ENCODE results near the gene ZEB1. TPM values are rescaled to one million over a fixed set of nuclear protein-coding genes. Genes with fewer than 3 reads are reported as not detected.
"Not testable (repeated sequence)": the region's sequence is repeated elsewhere in the genome, so short reads cannot be mapped to it uniquely, and the experiment has no call there.

Gene ZEB1
- total RNA-seq, 1 donor = 14.0 TPM

DNA sequence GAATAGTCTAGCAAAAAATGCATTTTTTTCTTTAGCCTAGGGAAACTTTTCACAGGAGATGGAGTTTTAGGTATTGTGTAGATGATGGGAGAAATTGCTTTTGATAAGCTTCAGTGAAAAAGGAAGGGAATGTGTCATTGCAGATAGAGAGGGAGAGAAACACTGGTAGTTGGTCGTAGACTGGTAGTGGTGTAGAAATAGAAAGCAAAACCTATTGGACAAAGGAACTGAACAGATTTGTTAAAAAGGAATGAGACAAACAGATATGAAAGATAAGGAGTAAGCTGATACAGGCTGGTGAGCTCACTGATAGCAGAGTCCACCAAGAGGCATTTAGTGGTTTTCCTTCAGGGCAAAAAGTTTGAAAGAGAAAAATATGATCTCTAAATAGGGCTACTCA lies 94.3 kb downstream of the ZEB1 start:
- no peak for DNase-seq (ENCODE audit: low read depth in 2 of 3, low spot score in 2 of 3)

DNA sequence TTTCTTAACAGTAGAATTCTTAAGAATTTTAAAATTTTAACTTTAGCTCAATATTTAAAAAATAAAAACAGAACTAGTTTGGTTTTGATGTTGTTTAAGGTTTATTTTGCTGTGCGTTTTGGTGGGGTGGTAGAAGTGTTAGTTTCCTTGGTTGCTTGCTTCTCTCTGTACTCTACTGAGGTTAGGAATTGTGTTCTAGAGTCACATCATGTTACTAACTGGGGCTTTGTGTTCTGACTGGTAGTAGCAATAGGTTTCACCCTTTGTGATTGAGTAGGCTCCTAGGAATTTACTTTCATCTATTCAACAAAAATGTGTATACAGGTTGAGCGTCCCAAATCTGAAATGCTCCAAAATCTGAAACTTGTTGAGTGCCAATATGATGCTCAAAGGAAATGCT lies 99.5 kb downstream of the ZEB1 start:
- no peak for DNase-seq (ENCODE audit: low read depth in 2 of 3, low spot score in 2 of 3)

DNA sequence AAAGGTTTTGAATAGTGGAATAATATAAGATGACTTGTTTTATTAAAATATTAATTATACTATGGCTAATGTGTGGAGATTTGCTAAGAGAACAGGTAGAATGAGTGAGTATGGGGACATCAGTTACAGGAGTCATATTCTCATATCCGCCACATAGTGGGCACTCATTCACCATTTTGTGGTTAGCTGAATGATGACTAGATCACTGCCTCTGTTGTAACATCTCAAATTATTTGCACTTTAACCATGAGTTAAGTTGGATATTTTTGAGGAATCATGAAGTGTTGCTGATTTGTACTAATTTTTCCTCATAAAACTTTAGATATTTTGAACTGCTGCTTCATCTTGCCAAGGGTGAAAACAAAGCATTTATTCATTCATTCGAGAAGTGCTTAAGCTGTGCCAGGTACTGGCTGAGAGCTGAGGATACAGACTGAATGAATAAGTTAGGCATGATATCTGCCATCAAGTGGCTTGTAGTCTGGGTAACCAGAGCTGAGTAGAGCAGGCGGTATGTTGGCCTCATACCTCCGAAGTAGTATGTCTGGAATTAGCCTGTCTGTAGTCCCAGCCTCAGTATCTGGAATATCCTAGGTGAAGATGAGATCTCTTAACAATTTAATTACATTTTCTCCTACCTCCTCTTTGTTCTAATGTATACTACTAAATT lies 100.5 kb downstream of the ZEB1 start:
- DNase-seq (ENCODE audit: low read depth in 2 of 3, low spot score in 2 of 3) = no peak

DNA sequence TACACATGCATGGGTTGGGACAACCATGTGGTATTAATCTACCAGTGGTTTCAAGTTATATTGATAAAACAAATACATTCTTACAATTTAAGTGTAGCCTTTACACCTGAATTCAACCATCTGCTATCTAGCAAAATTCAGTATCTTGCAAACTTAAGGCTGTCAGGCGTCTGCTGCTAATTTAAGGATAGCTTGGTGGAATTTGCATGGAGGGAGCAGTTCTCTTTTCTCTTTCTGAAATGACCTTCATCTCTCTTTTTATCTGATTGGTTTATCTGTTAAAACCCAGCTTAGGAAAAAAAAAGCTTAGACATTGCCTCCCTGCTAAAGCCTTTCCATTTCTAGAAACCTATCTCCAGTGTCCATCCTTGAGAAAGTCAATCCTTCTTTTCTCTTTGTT lies 102.3 kb downstream of the ZEB1 start:
- DNase-seq (ENCODE audit: low read depth in 2 of 3, low spot score in 2 of 3) = no peak

DNA sequence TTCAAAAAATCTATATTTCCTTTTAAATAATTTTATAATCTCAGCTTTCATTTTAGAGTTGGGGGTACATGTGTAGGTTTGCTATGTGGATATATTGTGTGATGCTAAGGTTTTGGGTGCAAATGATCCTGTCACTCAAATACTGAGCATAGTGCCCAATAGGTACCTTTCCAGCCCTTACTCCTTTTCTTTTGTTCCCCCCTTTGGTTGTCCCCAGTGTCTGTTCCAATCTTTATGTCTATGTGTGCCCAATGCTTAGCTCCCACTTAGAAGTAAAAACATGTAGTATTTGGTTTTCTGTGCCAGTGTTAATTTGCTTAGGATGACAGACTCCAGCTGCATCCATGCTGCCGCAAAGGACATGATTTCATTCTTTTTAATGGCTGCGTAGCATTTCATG lies 103.6 kb downstream of the ZEB1 start:
- DNase-seq (ENCODE audit: low read depth in 2 of 3, low spot score in 2 of 3) = no peak

DNA sequence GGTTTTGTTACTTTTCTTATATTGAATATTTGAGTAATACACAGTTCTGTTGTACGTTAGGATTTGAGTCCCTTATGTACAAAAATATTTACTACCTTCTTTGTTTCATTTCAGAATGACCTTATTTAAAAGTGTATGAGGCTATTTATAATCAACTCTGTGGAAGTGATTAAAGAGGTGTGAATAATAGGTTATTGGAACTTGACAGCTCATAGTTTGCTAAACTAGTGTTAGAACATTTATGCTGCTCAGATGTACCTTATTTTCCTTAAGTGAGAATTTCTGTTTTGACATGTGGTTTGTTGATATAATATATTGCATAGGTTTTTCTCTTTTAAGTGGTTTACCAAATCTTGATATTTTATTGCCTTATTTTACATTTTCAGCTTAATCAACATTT lies 105.5 kb downstream of the ZEB1 start:
- DNase-seq (ENCODE audit: low read depth in 2 of 3, low spot score in 2 of 3) = no peak

DNA sequence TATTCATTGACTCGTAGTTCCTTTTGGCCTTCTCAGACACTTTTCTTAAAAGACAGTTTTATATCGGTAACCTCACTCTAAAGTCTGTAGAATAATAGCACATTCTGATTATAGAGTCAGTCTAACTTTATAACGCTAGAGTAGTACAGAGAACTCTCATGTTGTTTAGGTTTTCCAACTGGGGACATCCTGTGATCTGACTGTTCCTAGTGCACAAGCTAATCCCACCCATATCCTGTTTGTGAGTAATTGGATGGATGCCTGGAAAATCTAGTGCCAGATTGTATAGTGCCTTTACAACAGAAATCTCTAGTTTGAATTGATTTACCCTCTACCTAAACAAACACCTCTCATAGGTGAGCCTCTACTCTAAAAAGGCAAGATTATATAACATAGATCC lies 107.4 kb downstream of the ZEB1 start:
- no peak for DNase-seq (ENCODE audit: low read depth in 2 of 3, low spot score in 2 of 3)

DNA sequence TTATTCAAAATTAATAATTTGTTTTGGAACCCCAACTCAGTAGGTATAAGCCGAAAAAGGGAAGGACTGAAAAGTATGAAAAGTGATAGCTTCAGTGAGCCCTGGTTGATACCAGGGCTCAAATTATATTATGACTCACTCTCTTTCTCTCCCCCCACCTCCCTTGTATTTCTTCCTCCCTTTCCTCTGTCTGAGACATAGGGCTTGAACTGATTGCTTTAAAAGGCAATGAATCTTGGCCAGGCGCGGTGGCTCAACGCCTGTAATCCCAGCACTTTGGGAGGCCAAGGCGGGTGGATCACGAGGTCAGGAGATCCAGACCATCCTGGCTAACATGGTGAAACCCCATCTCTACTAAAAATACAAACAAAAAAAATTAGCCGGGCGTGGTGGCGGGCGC lies 108.3 kb downstream of the ZEB1 start:
- DNase-seq (ENCODE audit: low read depth in 2 of 3, low spot score in 2 of 3) = not testable (repeated sequence)

DNA sequence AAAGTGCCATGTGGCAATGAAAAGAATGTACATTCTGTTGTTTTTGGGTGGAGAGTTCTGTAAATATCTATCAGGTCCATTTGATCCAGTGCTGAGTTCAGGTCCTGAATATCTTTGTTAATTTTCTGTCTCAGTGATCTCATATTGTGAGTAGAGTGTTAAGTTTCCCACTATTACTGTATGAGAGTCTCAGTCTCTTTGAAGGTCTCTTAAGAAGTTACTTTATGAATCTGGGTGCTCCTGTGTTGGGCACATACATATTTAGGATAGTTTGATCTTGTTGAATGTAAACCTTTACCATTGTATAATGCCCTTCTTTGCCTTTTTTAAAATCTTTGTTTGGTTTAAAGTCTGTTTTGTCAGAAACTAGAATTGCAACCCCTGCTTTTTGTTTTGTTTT lies 109.5 kb downstream of the ZEB1 start:
- DNase-seq (ENCODE audit: low read depth in 2 of 3, low spot score in 2 of 3) = not testable (repeated sequence)

DNA sequence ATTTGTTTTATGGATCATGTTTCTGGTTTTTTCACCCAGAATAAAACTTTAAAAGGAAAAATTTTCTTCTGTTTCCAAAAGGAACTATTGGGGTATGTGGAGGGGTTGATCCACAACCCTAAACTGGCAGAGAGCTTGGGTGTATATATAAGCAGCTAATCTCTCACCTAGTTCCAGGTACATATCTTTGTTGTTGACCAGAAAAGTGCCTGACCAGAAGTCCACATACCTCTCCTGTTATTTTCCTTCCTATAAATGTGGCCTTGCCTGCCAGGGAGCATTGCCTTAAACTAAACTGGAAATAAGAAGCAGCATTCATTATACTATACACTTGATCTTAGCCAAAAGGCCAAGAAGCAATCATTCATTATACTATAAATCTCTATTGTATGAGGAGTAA lies 112.0 kb downstream of the ZEB1 start:
- no peak for DNase-seq (ENCODE audit: low read depth in 2 of 3, low spot score in 2 of 3)

DNA sequence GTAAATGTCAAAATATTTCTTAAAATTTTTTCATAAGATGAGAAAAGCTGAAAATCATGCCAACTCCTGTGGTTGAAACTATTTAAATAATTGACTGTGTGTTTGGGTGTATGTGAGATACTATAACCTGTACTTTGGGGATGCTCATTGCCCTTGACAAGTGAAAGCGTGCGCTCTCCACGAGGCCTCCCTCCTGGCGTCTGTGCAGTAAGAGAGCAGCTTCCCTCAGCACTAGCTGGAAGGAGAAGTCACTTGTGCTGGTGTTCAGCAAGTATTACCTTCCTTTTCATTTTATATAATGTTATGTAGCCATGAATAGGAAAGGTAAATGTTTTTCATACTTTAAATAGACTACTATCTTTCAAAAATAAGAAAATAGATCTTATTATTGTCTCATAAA lies 118.9 kb downstream of the ZEB1 start:
- no peak for DNase-seq (ENCODE audit: low read depth in 2 of 3, low spot score in 2 of 3)

DNA sequence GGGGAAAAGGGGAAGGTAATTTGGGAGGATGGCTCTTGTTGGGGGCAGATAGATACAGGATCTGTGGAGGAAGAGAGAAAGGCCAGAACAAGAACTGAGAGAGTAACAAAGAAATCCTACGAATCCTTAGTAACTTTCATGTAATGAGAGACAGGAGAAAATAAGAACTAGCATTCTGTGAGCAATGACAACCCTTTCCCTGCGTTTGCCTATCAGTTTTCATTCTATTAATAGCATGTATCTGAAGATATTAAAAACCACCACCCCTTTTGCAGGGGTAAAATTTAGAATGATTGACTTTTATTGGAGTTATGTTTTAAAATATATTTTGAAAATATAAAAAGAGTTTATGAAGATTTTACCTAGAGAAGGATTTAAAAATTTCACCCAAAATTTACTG lies 132.8 kb downstream of the ZEB1 start:
- DNase-seq (ENCODE audit: low read depth in 2 of 3, low spot score in 2 of 3) = no peak

DNA sequence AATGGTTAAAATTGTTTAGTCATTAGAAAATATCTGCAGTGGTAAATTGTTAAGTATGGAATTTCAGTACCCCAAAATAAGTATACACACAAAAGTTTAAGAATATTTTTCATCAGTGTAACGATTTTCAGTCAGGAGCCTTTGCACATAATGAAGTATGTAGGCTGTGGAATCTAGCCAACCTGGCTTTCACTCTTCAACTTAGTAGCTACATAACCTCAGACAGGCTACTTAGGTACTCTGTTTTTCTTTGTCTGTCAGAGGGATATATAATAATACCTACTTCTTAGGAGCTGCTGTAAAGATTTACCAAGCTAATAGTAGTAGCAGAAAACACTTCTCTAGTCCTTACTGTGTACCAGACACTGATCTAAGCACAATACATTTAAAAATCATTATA lies 137.5 kb downstream of the ZEB1 start:
- no peak for DNase-seq (ENCODE audit: low read depth in 2 of 3, low spot score in 2 of 3)

DNA sequence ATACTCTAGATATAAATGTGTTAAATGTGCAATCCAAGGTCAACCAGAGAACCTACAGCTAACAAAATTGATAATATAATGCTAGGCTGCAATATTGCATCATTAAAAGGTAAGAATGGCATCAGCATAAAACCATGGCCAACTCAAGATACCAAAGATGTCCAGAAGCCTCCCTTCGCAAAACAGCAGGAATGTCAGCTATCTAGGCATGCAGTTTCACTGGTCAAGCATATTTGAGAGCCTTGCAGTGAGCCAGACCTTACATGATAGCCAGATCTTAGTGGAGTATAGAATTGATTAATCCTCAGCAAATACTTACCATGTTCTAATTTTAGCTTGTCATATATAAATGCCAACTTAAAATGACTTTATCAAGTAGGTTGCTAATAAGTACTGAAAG lies 138.8 kb downstream of the ZEB1 start:
- DNase-seq (ENCODE audit: low read depth in 2 of 3, low spot score in 2 of 3) = no peak

DNA sequence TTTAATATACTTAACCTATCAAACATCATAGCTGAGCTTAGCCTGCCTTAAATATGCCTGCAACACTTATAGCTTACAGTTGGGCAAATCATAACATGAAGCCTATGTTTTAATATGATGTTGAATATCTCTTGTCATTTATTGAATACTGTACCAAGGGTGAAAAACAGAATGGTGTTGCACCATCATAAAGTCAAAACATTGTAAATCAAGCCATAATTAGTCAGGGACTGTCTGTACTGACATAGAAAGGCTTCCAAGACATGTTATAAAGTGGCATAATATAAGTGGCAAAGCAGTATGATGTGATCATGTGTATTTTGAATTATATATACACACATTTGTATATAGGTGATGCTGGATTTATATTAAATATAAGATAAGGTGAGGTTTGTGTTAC lies 140.0 kb downstream of the ZEB1 start:
- DNase-seq (ENCODE audit: low read depth in 2 of 3, low spot score in 2 of 3) = no peak

DNA sequence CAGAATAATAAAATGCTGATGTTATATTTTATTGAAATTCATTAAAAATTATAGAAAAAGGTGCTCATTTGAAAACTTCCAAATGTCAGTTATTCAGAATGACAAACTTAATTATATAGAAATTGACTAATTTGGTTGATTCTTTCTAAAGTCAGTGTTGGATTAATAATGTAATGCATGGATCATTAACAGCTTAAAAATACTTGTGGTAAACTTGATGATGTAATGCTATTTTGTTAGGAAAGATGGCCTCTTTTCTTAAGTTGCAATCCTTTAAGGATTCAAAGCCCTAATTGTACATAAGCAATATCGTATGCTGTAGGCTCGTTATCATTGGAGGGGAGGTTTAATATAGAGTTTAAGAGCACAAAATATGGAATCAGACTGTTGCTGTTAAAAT lies 141.2 kb downstream of the ZEB1 start:
- no peak for DNase-seq (ENCODE audit: low read depth in 2 of 3, low spot score in 2 of 3)

DNA sequence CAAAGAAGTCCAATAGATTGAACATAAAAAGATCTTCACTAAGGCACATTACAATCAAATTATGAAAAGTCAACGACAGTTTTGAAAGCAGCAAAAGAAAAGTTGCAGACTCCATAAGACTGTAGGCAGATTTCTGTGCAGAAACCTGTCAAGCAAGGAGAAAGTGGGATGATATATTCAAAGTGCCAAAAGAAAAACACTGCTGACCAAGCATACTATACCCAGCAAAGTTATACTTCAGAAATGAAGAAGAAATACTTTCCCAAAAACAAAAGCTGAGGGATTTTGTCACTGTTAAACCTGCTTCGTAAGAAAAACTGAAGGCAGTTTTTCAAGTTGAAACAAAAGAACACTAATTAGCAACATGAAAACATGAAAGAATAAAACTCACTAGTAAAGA lies 145.5 kb downstream of the ZEB1 start:
- peak in 2 of 3 donors; percentile 5 to 67 for DNase-seq (ENCODE audit: low read depth in 2 of 3, low spot score in 2 of 3)

DNA sequence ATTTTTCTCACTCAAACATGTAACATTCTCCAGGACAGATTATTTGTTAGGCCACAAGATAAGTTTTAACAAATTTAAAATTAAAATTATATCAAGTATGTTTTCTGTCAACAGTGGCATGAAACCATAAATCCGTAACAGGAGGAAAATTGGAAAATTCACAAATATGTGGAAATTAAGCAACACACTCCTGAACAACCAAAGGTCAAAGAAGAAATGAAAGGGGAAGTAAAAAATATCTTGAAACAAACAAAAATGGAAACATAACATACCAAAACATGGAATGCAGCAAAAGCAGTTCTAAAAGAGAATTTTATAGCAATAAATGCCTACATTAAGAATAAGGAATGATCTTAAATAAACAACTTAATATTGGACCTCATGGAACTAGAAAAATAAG lies 147.3 kb downstream of the ZEB1 start:
- no peak for DNase-seq (ENCODE audit: low read depth in 2 of 3, low spot score in 2 of 3)

DNA sequence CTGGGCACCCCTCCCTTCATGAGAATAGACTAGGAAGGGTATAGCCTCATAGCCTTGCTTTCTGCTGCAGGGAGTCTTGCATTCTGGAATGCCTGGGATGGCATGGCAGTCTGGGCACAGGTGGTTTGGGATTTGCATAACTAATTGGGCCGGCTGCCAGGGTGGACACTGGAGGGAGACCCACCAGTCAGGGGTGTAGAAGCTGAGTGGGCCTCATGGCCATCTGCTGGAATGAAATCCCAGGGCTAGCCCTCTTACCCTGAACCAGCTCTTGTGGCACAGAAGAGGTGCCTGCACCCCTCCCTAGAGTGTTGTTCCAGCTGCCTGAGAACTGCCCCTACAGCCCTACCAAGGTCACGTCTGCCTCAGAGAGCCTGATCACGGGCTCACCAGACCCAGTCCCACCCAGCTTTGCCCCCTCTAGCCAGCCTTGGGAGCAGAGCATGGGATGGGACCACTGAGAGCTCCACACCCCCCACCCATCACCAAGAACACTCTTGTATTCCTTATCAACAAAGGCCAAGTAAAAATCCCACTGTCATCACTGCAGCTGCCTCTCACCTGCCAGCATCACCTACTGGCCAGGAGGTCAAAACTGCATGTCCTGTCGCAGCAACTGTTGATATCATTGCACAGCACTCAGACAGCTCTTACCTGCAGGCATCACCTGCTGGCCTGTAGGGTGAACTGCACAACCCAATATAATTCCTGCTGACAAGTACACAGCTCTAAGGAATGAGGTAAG lies 148.9 kb downstream of the ZEB1 start:
- no peak for DNase-seq (ENCODE audit: low read depth in 2 of 3, low spot score in 2 of 3)

DNA sequence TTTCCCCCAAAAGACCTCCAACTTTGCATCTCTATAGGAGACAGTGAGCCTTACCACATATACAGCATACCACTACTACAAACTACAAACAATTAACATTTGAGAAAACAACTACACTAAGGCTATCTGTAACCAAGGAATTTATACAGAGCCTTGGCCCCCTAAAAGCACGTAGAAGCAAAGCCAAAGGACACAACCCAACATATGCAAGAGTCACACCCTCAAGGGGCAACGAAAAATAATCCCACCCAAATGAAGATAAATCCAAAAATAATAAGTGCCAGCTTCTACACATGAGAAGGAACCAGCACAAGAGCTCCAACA lies 149.5 kb downstream of the ZEB1 start:
- no peak for DNase-seq (ENCODE audit: low read depth in 2 of 3, low spot score in 2 of 3)

DNA sequence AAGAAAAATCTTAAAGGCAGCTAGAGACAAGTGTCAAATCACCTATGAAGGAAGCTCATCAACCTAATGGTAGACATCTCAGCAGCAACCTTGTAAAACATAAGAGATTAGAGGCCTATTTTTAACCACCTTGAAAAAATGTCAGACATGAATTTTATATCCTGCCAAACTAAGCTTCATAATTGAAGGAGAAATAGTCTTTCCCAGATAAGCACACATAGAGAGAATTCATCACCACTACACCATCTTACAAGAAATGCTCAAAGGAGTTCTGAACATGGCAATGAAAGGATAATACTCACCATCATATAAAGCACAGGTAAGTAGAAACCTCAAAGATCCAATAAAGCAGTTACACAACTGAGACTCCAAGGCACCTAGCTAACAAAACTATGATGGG lies 156.5 kb downstream of the ZEB1 start:
- DNase-seq (ENCODE audit: low read depth in 2 of 3, low spot score in 2 of 3) = peak in 1 of 3 donors; percentile 36

DNA sequence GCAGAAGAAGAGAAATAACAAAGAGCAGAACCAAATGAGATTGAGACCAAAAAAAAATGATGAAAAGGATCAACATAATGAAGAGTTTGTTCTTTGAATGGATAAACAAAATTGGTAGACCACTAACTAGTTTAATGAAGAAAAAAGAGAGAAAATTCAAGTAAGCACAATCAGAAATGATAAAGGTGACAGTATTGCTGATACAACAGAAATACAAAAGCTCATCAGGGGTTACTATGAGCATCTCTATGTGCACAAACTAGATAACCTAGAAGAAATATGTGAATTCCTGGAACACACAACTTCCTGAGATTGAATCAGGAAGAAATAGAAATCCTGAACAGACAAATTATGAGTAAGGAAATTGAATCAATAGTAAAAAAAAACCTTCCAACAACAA lies 157.1 kb downstream of the ZEB1 start:
- DNase-seq (ENCODE audit: low read depth in 2 of 3, low spot score in 2 of 3) = no peak

DNA sequence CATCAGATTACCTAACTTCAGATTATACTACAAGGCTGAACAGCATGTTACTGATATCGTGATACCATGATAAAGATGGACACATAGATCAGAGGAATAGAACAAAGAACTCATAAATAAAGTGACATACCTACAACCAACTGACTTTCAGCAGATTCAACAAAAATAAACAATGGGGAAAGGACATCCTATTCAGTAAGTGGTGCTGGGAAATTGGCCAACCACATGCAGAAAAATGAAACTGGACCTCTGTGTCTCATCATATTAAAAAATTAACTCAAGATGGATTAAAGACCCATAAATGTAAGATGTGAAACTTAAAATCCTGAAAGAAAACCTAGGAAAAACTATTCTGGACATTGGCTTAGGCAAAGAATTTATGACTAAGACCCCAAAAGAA lies 158.6 kb downstream of the ZEB1 start:
- DNase-seq (ENCODE audit: low read depth in 2 of 3, low spot score in 2 of 3) = no peak
